Mononuclear cell (primary cell): Measurements from ENCODE around the gene PUS3. TPM values are rescaled to one million over a fixed set of nuclear protein-coding genes. Genes with fewer than 3 reads are reported as not detected.

Source experiments
- H3K27me3 ChIP-seq: 2 replicates; pipeline ENCODE4 v1.6.0; 2011; ENCODE audit warnings: low read length, control low read depth; ENCODE audit not compliant: insufficient read depth
- H3K4me1 ChIP-seq: 2 replicates; pipeline ENCODE4 v1.5.1; 2011; ENCODE audit warnings: mild to moderate bottlenecking, low read length, control low read depth; ENCODE audit not compliant: insufficient read depth
- H3K4me3 ChIP-seq: 2 replicates; pipeline ENCODE4 v1.5.1; 2011; ENCODE audit warnings: mild to moderate bottlenecking, low read length, moderate library complexity
- H3K9me3 ChIP-seq: 2 replicates; pipeline ENCODE4 v1.5.1; 2011; ENCODE audit warnings: low read depth, mild to moderate bottlenecking, control low read depth, low read length
- total RNA-seq: library from RNA; depleted of rRNA; stranded (reverse); fragments of >200 nt; gene quantifications from one replicate; pipeline ENCODE4 v1.2.3, GENCODE V29; 2012

The PUS3 gene
- total RNA-seq, 1 donor: 5.8 TPM

DNA sequence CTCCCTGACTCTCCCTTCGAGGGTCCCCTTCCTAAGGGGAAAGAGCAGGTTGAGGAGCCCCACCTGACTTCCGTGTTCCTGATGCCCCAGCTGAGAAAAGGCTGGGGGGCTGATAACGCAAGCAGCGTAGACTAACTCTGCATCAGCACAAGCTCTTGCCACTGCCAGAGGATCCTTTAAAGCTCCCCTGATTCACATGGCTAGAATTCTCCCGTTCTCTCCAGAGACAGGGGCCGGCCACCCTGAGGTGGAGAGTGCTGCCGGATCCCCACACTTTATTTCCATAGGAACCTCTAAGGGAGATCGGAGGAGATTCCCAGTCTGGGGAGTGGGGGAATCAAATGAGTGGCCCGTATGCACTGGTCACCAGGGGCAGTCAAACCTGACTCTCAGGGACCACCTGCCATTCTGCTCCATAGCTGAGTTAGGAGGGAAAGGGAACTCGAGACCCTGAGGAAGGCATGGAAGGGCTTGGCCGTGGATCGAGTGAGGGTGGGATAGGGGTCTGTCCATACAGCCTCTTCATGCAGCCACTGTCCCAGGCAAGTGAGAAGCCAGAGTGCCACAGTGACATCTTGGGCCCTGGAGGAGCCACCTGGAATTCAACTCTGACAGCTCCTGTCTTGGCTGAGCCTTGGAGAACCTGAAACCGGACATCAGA lies 41.5 kb upstream of the PUS3 start:
- Histone ChIP-seq H3K4me1 (no peaks in the 10 kb centered on the region), H3K4me3 (no peak overlapping the region), H3K27me3 (no peaks in the 10 kb centered on the region), H3K9me3 (no peaks in the 10 kb centered on the region)

DNA sequence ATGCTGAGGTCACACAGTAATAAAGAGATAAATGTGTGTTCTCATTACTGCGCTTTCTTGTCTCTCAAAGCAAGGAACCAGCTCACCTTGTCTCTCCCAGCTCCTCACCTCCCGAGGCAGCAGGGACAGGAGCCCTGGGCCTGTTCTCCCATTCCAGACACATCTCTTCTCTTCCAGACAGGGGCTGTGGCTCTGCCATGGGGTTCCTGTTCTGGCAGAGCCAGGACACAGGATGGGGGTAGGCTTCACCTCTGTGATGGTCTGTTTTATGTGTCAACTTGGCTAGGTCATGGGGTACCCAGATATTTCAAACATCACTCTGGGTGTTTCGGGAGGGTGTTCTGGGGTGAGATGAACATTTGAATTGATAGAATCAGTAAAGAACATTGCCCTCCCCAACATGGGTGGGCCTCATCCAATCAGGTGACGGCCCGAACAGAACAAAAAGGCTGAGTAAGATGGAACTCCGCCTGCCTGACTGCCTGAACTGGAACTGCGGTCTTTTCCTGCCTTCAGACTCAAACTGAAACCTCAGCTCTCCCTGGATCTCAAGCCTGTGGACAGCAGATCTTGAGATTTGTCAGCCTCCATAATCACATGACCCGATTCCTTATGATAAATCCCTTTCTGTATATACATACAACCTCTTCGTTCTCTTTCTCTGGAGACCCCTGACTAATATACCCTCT lies 40.8 kb upstream of the PUS3 start:
- Histone ChIP-seq H3K27me3 (no peaks in the 10 kb centered on the region), H3K4me1 (no peaks in the 10 kb centered on the region), H3K4me3 (no peak overlapping the region), H3K9me3 (no peaks in the 10 kb centered on the region)

DNA sequence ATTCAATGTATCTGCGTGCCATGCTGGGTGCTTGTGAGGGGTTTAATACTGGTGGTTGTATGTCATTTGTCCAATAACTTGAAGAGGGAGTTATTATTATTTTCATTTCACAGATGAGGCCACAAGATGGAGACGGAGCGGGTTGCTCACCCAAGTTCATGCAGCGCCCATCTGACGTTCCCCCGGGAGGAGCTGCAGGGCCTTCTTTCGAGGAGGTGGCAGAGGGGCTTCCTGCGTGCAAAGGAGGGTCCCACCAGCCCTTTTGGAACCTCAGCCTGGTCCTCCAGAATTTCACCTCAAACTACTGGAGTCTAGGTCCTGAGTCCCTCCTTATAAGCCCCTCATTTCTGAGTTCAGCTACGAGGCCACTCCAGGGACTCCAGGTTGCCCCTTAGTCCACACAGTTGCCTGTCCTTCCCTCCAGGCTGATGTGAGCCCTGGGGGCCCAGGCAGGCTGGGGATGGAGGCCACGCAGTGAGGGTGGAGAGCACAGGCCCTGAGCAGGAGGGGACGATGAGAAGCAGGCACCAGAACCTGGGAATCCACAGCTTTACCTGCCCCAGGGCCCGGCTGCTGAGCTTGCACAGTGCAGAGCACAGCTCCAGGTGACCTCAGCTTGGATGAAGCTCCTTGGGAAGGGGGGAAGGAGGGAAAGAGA lies 39.9 kb upstream of the PUS3 start:
- Histone ChIP-seq H3K4me3 (no peak overlapping the region), H3K4me1 (no peaks in the 10 kb centered on the region), H3K27me3 (no peaks in the 10 kb centered on the region), H3K9me3 (no peaks in the 10 kb centered on the region)

DNA sequence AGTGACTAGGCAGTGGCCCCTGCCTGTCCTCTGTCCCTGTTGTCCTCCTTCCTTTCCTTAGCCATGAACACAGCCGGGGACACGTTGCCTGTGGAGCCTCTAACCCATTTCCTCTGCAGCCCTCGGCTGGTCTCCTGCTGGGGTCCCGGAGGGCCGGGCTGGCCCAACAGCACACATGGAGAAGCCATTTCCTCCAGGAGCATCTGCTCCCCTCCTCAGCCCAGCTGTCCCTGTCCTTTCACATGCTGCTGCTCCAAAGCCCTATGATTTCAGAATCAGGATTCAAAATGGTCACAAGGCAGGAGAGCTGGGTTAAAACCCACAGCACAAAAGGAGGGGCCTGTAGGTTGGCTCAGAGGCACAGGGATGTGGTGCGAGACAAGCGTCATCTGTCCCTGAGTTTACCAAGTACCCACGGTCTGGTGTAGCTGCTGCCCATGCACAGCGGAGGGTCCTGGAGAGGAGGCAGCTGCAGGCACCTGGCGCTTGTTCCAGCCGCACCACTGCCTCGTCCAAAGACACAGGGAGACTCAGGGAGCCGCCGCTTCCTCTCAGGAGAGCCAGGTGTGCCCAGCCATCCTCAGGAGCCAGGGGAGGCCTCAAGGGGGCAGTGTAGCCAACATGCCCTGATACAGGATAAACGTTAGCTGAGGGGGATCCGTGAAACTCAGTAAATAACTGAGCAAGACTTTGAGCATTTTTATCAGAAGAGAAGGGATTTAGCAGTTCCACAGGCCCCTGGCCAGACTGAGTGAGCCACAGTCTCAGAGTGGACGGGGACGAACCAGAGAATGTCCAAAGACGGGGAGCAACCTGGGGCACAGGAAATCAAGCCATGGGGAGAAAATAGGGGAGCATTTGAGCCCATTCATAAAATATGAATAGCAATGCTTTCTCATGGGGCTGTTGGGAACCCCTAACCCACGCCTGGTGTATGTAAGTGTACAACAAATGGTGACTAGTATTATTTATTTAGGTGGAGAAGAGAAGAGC lies 38.9 kb upstream of the PUS3 start:
- Histone ChIP-seq H3K27me3 (no peaks in the 10 kb centered on the region), H3K4me1 (no peaks in the 10 kb centered on the region), H3K9me3 (no peaks in the 10 kb centered on the region), H3K4me3 (no peak overlapping the region)

DNA sequence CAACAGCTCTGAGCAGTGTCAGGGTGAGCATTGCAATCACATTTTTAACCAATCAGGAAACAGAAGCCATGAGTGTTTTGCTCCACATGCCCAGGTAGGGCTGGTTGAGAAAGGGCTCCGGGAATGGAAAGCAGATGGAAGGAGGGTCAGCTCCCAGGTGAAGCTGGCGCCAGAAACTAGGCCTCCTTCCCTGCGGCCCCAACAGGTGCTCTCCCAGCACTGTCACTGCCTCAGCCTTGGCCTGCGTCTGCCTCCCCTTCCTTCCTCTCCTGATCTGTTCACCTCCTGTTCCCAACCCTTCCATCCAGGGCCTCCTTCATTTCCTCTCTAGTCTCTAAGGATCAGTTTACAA lies 38.2 kb upstream of the PUS3 start:
- no peak overlapping the region for H3K4me3 ChIP-seq
- no peaks in the 10 kb centered on the region for H3K27me3 ChIP-seq
- no peaks in the 10 kb centered on the region for H3K4me1 ChIP-seq
- no peaks in the 10 kb centered on the region for H3K9me3 ChIP-seq

DNA sequence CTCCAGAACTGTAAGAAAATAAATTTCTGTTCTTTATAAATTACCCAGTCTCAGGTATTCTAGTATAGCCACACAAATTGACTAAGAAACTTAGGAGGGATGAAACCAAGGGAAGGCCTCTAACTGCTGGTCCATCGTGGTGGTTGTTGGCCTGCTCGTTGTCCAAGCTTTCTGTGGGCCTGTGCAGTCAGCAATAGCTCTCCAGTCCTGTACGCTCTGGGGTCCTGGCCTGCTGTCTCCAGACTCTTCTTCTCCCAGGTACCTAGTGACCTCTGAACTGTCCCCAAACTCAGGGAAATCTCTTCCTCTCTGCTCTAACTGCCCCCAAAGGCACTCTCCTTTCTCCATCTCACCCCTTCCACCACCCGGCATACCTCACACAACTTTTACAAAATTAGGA lies 37.1 kb upstream of the PUS3 start:
- Histone ChIP-seq H3K4me3 (no peak overlapping the region), H3K27me3 (no peaks in the 10 kb centered on the region), H3K9me3 (no peaks in the 10 kb centered on the region), H3K4me1 (no peaks in the 10 kb centered on the region)

DNA sequence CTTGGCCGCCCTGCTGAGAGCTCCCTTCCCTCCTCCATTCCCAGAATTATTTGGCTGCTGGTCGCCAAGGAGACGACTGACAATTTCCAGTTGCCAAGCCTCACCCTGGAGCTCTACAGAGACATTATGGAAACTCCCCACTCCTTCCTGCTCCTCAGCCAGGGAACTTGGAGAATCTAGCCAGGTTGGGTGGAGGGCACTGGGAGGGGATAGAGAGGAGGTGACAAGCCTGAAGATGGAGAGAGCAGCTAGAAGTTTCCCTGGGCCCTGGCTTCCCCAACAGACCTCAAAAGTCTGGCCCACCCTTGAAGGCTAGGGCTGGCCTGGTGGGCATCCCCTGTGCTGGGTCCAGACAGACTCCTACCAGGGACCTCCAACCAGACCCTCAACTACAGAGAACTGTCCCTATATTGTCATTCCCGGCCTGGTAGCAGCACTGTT lies 36.1 kb upstream of the PUS3 start:
- no peaks in the 10 kb centered on the region for H3K27me3 ChIP-seq
- H3K9me3 ChIP-seq: no peaks in the 10 kb centered on the region
- H3K4me3 ChIP-seq: no peak overlapping the region
- H3K4me1 ChIP-seq: no peaks in the 10 kb centered on the region

DNA sequence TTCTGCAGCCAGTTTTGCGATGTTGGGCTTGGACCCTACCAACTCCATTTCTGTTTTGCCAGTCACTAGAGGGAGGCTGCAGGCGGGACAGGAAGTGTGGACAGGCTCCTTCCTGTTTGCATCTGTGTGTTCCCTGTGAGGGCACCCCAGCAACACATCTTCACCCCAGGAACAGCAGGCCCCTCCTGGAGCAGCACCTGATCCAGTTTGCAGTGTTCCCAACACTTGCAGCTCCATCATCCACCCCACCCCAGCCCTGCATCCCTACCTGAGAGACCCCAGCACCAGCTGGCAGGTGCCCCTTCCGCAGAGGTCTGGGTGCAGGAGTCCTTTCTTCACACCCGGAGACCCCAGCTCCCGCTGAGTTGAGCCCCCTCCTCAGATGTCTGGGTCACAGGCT lies 35.4 kb upstream of the PUS3 start:
- Histone ChIP-seq H3K27me3 (no peaks in the 10 kb centered on the region), H3K4me3 (no peak overlapping the region), H3K9me3 (no peaks in the 10 kb centered on the region), H3K4me1 (no peaks in the 10 kb centered on the region)

DNA sequence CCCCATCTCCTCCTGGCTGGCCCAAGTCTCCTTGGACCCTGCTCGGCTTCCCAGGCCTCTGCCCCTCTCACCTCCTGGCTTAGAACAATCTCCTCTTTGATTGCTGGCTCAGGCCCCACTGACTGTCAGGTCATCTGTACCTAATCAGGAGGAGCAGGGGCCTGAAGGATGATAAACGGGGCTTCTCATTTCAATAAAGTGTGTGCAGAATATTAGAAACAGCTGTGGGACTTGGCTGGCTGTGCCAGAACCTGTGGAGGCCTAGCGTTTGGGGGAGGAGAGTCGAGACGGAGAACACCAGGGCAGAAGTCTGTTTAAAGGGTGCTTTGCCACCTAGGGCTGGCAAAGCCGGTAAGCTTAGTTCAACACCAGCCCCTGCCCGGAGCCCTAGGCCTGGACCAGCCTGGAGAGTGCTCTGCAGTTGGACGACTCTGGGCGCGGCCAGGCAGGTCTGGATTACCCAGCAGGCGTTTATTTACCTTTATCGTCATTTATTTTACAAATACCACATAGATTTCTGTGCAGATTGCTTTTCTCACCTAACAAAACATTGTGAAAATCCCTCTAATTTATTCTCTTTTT lies 32.7 kb upstream of the PUS3 start:
- H3K9me3 ChIP-seq: no peaks in the 10 kb centered on the region

DNA sequence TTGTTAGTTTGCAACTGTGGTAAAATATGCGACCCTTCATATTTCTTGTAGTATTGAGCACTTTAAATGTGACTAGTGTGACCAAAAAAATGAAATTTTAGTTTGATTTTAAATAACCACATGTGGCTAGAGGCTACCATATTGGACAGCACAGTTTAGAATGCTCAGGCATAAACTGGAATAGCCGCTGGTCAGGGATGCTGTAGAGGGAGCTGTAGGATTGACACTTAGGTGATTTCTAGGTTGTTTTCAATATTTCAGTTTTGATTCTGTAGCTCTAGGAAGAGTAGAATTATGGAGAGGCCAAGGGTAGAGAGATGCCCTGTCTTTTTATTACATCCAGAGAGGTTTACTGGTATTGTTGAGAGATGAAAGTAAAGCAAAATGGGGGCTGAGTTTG lies 32.0 kb upstream of the PUS3 start:
- H3K4me1 ChIP-seq: no peaks in the 10 kb centered on the region
- no peaks in the 10 kb centered on the region for H3K9me3 ChIP-seq
- H3K4me3 ChIP-seq: no peak overlapping the region
- H3K27me3 ChIP-seq: no peaks in the 10 kb centered on the region

More for the DNA sequence above, 32.7 kb upstream of the PUS3 start:
- Histone ChIP-seq H3K4me1 (no peaks in the 10 kb centered on the region), H3K4me3 (no peak overlapping the region), H3K27me3 (no peaks in the 10 kb centered on the region)

DNA sequence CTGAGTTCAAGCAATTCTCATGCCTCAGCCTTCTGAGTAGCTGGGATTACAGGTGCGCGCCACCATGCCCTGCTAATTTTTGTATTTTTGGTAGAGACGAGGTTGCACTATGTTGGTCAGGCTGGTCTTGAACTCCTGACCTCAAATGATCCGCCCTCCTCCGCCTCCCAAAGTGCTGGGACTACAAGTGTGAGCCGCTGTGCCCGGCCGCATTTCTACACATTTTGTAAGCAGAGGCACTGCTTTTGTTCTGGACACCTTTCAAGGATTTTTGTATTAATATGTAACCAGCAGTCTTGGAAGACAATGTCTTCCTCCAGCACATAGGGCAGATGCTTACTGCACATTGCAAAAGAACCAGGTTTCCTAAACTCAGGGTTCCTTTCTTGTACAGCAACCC lies 31.5 kb upstream of the PUS3 start:
- H3K9me3 ChIP-seq: no peaks in the 10 kb centered on the region

DNA sequence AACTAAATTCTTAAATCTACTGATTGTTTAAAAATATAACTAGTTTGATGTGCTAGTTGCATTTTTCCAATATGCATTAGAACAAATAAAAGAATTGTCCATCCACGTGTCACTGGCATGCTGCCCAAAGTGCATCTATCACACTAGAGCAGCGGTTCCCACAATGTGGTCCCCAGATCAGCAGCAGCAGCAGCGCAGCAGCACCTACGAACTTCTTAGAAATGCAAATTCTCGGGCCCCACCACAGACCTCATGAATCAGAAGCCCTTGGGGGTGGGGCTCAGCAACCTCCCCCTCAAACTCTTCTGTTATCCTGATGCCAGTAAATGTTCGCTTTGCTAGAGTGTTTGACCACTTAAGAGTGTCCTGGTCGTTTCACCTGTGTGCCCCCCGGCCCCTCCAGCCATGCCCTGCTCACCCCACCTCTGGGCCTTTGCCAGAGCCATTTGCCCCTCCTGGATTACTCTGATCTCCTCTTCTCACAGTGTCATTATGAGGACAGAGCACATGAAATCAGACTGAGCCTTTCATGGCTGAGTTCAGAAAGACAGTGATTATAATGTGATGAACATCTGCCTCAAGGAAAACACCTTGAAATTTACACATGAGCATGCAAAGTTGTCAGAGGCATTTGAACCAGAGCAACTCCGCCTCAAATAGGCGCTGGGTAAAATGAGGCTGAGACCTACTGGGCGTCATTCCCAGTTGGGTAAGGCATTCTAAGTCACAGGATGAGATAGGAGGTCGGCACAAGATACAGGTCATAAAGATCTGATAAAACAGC lies 30.2 kb upstream of the PUS3 start:
- H3K27me3 ChIP-seq: no peaks in the 10 kb centered on the region
- H3K4me1 ChIP-seq: peaks cover 6% of the 10 kb centered on the region
- no peaks in the 10 kb centered on the region for H3K9me3 ChIP-seq
- H3K4me3 ChIP-seq: no peak overlapping the region

More for the DNA sequence above, 31.5 kb upstream of the PUS3 start:
- Histone ChIP-seq H3K4me1 (peaks cover 6% of the 10 kb centered on the region), H3K4me3 (no peak overlapping the region), H3K27me3 (no peaks in the 10 kb centered on the region)

DNA sequence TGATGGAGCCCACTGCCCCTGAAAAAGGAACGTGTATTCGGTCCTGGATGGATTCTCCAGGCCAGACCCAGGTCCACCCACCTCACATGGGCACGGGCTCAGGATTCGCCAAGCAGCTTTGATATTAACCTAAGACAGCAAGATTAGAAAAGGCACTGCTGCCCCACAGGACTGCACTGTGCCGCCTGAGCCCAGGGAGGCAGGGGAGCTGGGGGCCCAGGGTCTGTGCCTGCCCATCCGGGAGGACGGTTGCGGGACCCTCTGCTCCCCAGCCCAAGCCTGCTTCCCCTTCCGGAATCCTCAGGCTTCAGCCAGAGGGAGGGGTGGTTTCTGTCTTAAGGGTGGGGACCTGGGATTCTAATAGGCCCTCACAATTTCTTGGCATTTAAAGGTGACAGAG lies 29.3 kb upstream of the PUS3 start:
- Histone ChIP-seq H3K9me3 (no peaks in the 10 kb centered on the region), H3K27me3 (no peaks in the 10 kb centered on the region)

DNA sequence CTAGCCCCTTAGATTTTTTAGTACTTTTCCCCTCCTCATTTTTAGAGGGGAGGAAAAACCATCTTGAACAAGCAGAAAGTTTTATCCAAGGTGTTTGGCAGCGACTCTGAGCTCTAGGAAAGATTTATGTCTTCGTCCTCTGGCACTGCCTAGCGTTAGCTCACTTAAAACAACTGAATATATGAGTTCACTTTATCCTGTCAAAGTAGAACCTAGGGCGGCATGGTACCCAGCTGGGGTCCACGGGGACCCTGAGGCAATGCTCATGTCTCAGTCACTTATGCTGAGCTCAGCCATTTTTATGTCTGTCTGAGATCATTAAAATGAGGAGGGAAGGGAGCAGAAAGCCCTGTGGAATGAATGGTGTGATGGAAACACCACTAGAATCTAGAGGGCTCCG lies 28.7 kb upstream of the PUS3 start:
- Histone ChIP-seq H3K27me3 (no peaks in the 10 kb centered on the region), H3K9me3 (no peaks in the 10 kb centered on the region), H3K4me1 (peaks cover 6% of the 10 kb centered on the region), H3K4me3 (no peak overlapping the region)

More for the DNA sequence above, 29.3 kb upstream of the PUS3 start:
- Histone ChIP-seq H3K4me1 (peaks cover 6% of the 10 kb centered on the region), H3K4me3 (no peak overlapping the region)
